Ovary (tissue), 3 donors: ENCODE data around the gene SLC23A1.

ENCODE experiments used
- CTCF ChIP-seq, 3 donors: fragments of 450-650 bp in 2 of 3; fragments of 200-600 bp in 1 of 3; IDR thresholded peaks; one replicate each; pipeline versions ENCODE4 v1.5.1 to v1.8.0; 2016 to 2022; ENCODE audit warnings: antibody characterized with exemption in 3 of 3, mild to moderate bottlenecking in 1 of 3
- POLR2A ChIP-seq: fragments of 450-650 bp; IDR thresholded peaks from one replicate; pipeline ENCODE4 v1.6.1; 2017; ENCODE audit warnings: antibody characterized with exemption, mild to moderate bottlenecking, moderate library complexity
- donor health status: DM: no; HTN: no; CAD: no.

DNA sequence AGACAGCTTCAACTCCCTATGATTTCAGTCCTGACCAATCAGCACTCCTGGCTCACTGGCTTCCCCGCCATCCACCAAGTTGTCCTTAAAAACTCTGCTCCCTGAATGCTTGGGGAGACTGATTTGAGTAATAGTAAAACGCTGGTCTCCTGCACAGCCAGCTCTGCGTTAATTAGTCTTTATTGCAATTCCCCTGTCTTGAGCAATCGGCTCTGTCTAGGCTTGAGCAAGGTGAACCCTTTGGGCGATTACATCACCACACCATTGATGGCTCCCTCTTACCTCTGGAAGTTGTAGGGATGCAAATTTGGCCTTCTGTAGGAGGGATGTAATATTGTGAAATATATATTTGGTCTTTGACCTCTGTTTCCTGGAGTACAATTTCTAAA lies 2.9 kb upstream of the SLC23A1 start:
- TF ChIP-seq CTCF (IDR thresholded peaks at IDR 0.05) (no peak), POLR2A (no peak)
